Stomach (tissue), 9 donors: ENCODE results near the gene GRB7. TPM values are rescaled to one million over a fixed set of nuclear protein-coding genes. Genes with fewer than 3 reads are reported as not detected.

Source experiments
- DNase-seq, 2 donors: peaks; one replicate each; pipeline versions ENCODE4 v3.0.0 to v3.0.0-alpha.2; 2013 to 2019
- H3K27ac ChIP-seq, 5 donors: fragments of 200-600 bp in 4 of 5; sonication (generic) in 4 of 5; one replicate each; pipeline ENCODE4 v1.5.1; 2013 to 2019; ENCODE audit warnings: mild to moderate bottlenecking in 1 of 5, moderate library complexity in 1 of 5
- H3K27me3 ChIP-seq, 3 donors: fragments of 200-600 bp; sonication (generic); one replicate each; pipeline ENCODE4 v1.5.1; 2017 to 2019; ENCODE audit warnings: mixed run types in 1 of 3
- H3K36me3 ChIP-seq, 4 donors: fragments of 200-600 bp; sonication (generic); 1 replicate in 3 of 4; 2 replicates in 1 of 4; pipeline ENCODE4 v1.5.1; 2016 to 2019
- H3K4me1 ChIP-seq, 4 donors: fragments of 200-600 bp; sonication (generic); one replicate each; pipeline ENCODE4 v1.5.1; 2016 to 2019
- H3K4me3 ChIP-seq, 4 donors: fragments of 200-600 bp; sonication (generic) in 3 of 4; one replicate each; pipeline ENCODE4 v1.5.1; 2016 to 2019; ENCODE audit warnings: mild to moderate bottlenecking in 1 of 4
- H3K9me3 ChIP-seq, 4 donors: fragments of 200-600 bp; sonication (generic); one replicate each; pipeline ENCODE4 v1.5.1; 2016 to 2019
- EP300 ChIP-seq: sonication (generic); formaldehyde crosslinking; IDR thresholded peaks from one replicate; pipeline ENCODE4 v1.6.1; 2017; ENCODE audit warnings: antibody characterized with exemption
- POLR2A ChIP-seq, 4 donors: fragments of 450-650 bp; IDR thresholded peaks; one replicate each; pipeline ENCODE4 v1.6.1; 2016; ENCODE audit warnings: antibody characterized with exemption in 4 of 4, control low read depth in 2 of 4, mild to moderate bottlenecking in 1 of 4, moderate library complexity in 1 of 4
- POLR2AphosphoS5 ChIP-seq, 3 donors: sonication (generic); formaldehyde crosslinking; IDR thresholded peaks; one replicate each; pipeline ENCODE4 v1.6.1; 2016; ENCODE audit warnings: antibody characterized with exemption in 3 of 3
- WGBS, 5 donors: extraction: QIAGEN DNeasy Blood & Tissue Kit in 3 of 5; methylation state at CpG; one replicate each; pipeline versions ENCODE4 v1.1.5 to v1.1.7; 2013 to 2018; 5-methylcytosine and 5-hydroxymethylcytosine counted together
- intact Hi-C: fragments of 100-400 bp; cut with DNase I; formaldehyde crosslinking; loops from one replicate; pipeline ENCODE4 v1.15.1; 2023; ENCODE audit warnings: low total_unique reads
- polyA plus RNA-seq, 3 donors: library from polyadenylated mRNA; stranded (reverse); fragments of 200-250 nt; gene quantifications; one replicate each; pipeline ENCODE4 v1.2.3, GENCODE V29; 2013
- total RNA-seq, 5 donors: library from RNA; depleted of rRNA; stranded (reverse); fragments of >200 nt; gene quantifications; one replicate each; pipeline versions ENCODE4 v1.1.0 to v1.2.3, GENCODE V29; 2014 to 2016
- TF ChIP-seq, protein P1 (sequence below), 7 experiments: fragments of 450-650 bp in 4 of 7; fragments of 200-600 bp in 3 of 7; sonication (generic) in 3 of 7; IDR thresholded peaks; one replicate each; pipeline ENCODE4 v1.5.1; 2016 to 2019; ENCODE audit warnings: antibody characterized with exemption in 7 of 7, control low read depth in 2 of 7, mild to moderate bottlenecking in 1 of 7
- donor health status: healthy with polysubstance abuse.
- donor health status: Bipolar disorder and iron deficiency.
- donor health status: healthy.

Gene GRB7
- total and polyA plus RNA-seq, 8 donors: 2.3 to 43.9 (median 23.0) TPM

DNA sequence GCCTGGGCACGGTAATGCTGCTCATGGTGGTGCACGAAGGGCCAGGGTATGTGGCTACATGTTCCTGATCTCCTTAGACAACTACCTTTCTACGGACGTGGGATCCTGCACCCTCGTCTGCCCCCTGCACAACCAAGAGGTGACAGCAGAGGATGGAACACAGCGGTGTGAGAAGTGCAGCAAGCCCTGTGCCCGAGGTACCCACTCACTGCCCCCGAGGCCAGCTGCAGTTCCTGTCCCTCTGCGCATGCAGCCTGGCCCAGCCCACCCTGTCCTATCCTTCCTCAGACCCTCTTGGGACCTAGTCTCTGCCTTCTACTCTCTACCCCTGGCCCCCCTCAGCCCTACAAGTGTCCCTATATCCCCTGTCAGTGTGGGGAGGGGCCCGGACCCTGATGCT is 25.9 kb upstream of the GRB7 start:
- TF ChIP-seq, protein P1, sequence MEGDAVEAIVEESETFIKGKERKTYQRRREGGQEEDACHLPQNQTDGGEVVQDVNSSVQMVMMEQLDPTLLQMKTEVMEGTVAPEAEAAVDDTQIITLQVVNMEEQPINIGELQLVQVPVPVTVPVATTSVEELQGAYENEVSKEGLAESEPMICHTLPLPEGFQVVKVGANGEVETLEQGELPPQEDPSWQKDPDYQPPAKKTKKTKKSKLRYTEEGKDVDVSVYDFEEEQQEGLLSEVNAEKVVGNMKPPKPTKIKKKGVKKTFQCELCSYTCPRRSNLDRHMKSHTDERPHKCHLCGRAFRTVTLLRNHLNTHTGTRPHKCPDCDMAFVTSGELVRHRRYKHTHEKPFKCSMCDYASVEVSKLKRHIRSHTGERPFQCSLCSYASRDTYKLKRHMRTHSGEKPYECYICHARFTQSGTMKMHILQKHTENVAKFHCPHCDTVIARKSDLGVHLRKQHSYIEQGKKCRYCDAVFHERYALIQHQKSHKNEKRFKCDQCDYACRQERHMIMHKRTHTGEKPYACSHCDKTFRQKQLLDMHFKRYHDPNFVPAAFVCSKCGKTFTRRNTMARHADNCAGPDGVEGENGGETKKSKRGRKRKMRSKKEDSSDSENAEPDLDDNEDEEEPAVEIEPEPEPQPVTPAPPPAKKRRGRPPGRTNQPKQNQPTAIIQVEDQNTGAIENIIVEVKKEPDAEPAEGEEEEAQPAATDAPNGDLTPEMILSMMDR (IDR thresholded peaks at IDR 0.05): no peak
- TF ChIP-seq POLR2AphosphoS5 (IDR thresholded peaks at IDR 0.05): no peak
- no peak for TF ChIP-seq POLR2A (IDR thresholded peaks at IDR 0.05)
- no peak for TF ChIP-seq EP300
- H3K36me3 ChIP-seq: peaks cover 39 to 100% (median 94%) of the 10 kb centered on the region in 4 donors
- H3K27me3 ChIP-seq: no peaks in the 10 kb centered on the region
- 89 to 95% (median 91%) methylated on average over 10 of the region's 10 CpGs for WGBS, 5 donors
- no peaks in the 10 kb centered on the region for H3K9me3 ChIP-seq
- no peak overlapping the region for H3K27ac ChIP-seq
- intact Hi-C loops: no loop called here
- DNase-seq: no peak
- H3K4me1 ChIP-seq: peaks cover 14 to 32% (median 24%) of the 10 kb centered on the region in 4 donors
- no peak overlapping the region for H3K4me3 ChIP-seq

DNA sequence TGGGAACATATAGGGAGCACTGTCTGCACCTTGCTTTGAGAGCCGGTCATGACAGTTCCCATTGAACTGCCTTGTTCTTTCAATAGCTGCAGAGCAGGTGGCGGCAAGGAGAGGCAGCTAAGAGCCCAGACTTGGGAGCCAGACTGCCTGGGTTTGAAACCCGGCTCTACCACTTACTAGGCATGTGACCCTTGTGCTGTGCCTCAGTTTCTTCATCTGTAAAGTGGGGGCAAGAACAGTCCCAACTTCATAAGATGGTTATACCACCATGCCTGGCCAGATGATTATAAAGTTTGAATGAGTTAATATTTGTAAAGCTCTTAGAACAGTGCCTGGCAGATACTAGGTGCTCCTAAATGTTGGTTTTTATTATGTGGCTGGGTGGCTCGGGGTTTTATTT is 23.5 kb upstream of the GRB7 start:
- Histone ChIP-seq H3K36me3 (peaks cover 26 to 99% (median 92%) of the 10 kb centered on the region in 4 donors), H3K9me3 (no peaks in the 10 kb centered on the region), H3K27me3 (no peaks in the 10 kb centered on the region), H3K4me3 (no peak overlapping the region), H3K27ac (no peak overlapping the region), H3K4me1 (peaks cover 6 to 20% (median 18%) of the 10 kb centered on the region in 4 donors)
- DNase-seq: no peak
- WGBS, 5 donors: 90 to 91% (median 91%) methylated on average over 3 to 4 of the region's 4 CpGs
- intact Hi-C loops: no loop called here
- no peak for TF ChIP-seq POLR2AphosphoS5 (IDR thresholded peaks at IDR 0.05)
- TF ChIP-seq EP300: no peak
- TF ChIP-seq, protein P1 (IDR thresholded peaks at IDR 0.05): no peak
- TF ChIP-seq POLR2A (IDR thresholded peaks at IDR 0.05): no peak

DNA sequence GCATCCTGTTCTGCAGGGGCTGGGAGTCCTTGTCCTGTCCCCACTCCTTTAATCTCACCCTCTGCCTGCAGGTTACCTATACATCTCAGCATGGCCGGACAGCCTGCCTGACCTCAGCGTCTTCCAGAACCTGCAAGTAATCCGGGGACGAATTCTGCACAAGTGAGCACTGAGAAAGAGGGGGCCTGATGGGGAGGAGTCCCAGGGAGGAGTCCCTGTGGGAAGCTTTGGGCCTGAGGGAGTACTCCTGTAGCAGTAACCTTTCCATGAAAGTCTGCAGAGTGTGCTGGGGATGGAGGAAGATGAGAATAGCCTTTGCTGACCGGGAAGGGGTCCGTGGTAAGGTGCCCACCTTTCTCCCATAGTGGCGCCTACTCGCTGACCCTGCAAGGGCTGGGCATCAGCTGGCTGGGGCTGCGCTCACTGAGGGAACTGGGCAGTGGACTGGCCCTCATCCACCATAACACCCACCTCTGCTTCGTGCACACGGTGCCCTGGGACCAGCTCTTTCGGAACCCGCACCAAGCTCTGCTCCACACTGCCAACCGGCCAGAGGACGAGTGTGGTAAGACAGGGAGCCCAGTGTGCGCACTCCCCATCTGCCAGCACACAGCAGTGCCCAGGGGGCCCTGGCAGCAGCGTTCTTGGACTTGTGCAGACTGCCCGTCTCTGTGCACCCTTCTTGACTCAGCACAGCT is 22.2 kb upstream of the GRB7 start:
- intact Hi-C loops: no loop called here
- H3K27me3 ChIP-seq: no peaks in the 10 kb centered on the region
- H3K9me3 ChIP-seq: no peaks in the 10 kb centered on the region
- TF ChIP-seq POLR2A (IDR thresholded peaks at IDR 0.05) (no peak), POLR2AphosphoS5 (IDR thresholded peaks at IDR 0.05) (no peak), EP300 (no peak)
- TF ChIP-seq, protein P1 (IDR thresholded peaks at IDR 0.05): no peak
- H3K4me1 ChIP-seq: peaks cover 6 to 20% (median 18%) of the 10 kb centered on the region in 4 donors
- no peak for DNase-seq
- WGBS, 5 donors: 72 to 85% (median 79%) methylated on average over 14 to 18 of the region's 18 CpGs
- peaks cover 27 to 99% (median 92%) of the 10 kb centered on the region in 4 donors for H3K36me3 ChIP-seq
- peak overlapping the region; percentile 78 to 90 (median 81) for H3K27ac ChIP-seq
- no peak overlapping the region for H3K4me3 ChIP-seq

DNA sequence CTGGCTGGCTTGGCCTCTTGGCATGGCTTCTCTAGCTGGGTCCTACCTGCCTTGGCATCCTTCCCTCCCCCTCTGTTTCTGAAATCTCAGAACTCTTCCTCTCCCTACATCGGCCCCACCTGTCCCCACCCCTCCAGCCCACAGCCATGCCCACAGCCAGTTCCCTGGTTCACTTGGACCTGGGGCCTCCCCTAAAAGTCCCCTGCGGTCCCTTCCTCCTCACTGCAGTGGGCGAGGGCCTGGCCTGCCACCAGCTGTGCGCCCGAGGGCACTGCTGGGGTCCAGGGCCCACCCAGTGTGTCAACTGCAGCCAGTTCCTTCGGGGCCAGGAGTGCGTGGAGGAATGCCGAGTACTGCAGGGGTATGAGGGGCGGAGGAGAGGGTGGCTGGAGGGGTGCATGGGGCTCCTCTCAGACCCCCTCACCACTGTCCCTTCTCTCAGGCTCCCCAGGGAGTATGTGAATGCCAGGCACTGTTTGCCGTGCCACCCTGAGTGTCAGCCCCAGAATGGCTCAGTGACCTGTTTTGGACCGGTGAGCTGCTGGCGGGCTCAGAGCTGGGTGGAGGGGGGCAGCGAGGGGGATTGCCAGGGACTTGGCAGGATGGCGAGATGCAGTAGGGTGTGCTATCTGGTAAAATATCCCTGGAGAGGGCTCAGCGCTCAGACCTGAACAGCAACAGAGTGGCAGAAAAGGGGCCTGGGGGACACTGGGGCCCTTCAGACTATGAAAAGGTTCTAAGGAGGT is 21.5 kb upstream of the GRB7 start:
- H3K9me3 ChIP-seq: no peaks in the 10 kb centered on the region
- no peak for DNase-seq
- H3K36me3 ChIP-seq: peaks cover 24 to 95% (median 88%) of the 10 kb centered on the region in 4 donors
- no peak overlapping the region for H3K4me3 ChIP-seq
- H3K27ac ChIP-seq: peak overlapping the region; percentile 78 to 90 (median 81)
- WGBS, 5 donors: 38 to 65% (median 60%) methylated on average over 11 to 15 of the region's 15 CpGs
- no peaks in the 10 kb centered on the region for H3K27me3 ChIP-seq
- peaks cover 6 to 20% (median 18%) of the 10 kb centered on the region in 4 donors for H3K4me1 ChIP-seq
- intact Hi-C loops: no loop called here
- TF ChIP-seq POLR2A (IDR thresholded peaks at IDR 0.05) (no peak), POLR2AphosphoS5 (IDR thresholded peaks at IDR 0.05) (no peak), EP300 (no peak)
- TF ChIP-seq, protein P1 (IDR thresholded peaks at IDR 0.05): no peak
